T1000 (cell line): ENCODE measurements around the gene SLK.

Experiments
- DNase-seq: peaks from one replicate; lab custom pipeline; 2025; ENCODE audit warnings: mixed read lengths; lab: John Stamatoyannopoulos, UW

Gene SLK

DNA sequence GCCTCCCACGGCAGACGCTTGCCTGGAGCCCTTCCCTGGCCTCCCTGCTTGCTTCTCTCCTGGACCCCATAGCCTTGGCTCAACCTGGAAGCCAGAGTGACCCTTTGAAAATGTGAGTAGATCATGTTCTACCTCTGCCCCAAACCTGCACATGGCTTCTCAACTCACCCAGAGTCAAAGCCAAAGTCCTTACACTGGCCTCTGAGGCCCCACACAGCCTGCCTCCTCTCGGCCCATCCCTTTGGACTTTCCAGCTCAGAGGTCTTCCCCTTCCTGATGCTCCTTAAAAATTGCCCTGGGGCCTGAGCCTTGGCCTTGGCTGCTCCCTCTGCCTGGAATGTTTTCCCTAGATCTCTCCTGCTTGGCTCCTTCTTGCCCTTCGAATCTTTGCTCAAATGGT lies 86.3 kb downstream of the SLK start:
- no peak for DNase-seq

DNA sequence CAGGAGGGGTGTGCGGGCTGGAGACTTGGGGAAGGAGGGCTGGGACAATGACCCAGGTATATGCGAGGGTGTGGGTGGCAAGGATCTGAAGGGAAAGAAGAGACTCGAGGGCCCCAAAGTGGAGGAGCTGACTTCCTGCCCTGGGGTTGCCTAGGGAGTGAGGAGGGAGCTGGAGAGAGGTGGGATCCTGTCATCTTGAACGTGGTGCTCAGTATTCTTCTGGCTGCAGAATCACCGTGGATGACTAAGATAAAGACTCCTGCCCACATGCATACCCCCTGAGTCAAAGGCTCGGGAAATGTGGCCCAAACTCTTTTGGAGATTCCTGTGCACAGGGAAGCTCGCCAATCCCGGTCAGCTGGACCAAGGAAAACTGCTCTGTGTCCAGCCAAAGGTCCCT lies 87.5 kb downstream of the SLK start:
- DNase-seq: peak; percentile 67

DNA sequence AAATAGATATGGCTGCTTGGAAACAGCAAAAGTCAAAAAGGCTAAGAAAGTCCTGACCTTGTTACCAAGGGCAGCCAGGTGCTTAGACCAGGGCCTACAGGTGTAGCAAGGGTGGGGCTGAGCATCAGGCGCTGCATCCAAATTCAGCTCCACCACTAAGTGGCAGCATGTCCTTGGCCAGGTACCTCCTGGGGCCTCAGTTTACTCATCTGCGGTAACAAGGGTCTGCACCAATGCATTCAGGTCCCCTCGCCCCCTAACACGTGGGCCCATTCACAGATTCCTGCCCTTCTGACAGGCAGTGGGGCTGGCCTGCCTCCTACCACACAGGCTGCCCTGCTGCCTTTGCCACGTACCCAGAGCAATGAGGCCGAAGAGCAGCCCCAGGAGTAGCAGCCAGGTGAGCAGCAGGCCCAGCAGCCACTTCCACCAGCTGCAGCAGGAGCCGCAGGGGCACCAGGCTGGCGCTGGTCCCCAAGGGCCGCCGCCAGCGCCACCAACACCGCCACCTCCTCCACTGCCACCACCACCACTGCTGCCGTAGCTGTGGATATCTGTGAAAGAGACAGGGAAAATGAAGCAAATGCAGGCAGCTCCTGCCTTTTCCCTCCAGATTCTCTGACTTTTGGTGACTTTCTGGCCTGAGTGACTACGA lies 89.8 kb downstream of the SLK start:
- no peak for DNase-seq

DNA sequence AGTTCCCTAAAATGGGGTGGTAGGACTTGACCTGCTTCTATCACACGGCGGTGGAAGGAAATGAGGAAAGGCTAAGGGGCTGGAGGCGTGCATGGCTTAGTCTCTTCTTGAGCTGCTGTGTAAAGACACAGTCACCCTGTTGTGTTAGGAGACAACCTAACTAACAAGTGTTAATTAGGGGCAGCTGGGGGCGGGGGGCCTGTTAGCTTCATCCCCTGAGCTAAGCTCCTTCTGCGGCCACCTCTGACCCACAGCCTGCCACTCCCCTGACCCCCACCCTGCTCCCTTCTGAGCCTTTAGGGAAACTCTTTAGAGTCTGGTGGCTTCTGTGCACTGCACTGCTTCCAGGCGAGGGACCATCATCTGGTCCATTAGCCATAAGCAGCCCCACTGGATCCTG lies 90.8 kb downstream of the SLK start:
- no peak for DNase-seq

DNA sequence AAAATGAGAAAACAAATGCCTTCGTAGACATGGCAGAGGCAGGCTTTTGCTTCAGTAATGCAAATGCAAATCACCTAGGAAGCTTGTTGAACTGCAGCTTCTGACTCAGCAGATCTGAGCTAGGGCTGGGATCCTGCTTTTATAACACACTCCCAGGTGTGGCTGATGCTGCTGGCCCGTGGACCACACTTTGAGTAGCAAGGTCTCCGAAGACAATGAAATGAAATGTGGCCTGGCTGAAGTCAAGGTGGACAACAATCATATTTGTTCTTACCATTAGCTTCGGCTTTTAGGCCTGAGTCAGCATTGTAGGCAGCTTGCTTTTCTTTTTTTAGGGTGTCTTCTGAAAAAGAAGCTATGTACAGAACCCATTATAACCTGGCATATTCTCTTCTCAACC lies 92.4 kb downstream of the SLK start:
- DNase-seq: no peak

DNA sequence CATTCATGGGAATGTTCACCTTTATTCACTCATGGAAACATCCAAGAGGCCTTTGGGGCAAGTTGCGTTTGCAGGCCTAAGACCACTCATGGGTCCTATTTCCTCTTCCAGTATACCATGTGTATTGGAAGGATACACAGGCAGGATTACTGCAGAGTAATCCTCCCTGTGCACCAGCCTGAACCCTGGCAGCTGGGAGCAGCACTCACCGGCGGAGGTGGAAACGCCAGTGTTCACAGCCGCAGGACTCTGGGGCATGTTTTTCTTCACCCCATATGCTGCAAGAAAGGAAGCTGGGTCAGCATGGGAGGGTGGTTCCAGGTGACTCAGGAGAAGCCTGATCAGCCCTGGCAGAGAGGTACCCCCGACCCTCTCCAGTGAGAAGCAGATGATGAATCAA lies 94.3 kb downstream of the SLK start:
- no peak for DNase-seq

DNA sequence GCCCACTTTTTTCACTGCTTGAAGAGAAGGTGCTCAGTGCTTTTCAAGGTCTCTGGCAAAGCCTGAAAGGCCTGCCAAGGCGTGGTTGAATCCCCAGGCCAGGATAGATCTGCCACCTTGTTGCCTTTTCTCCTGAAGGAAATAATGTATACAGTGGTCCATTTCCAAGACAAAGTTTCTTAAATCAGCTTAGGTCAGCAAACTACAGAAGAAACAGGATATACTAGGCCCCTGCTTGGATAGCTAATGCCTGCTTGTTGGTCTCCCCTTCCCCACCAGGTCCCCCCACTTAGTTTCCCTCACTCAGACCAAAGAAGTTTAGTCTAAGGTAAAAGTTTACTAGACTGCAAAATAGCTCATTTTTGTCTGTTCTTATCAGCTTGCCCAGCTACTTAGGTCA lies 98.8 kb downstream of the SLK start:
- no peak for DNase-seq

DNA sequence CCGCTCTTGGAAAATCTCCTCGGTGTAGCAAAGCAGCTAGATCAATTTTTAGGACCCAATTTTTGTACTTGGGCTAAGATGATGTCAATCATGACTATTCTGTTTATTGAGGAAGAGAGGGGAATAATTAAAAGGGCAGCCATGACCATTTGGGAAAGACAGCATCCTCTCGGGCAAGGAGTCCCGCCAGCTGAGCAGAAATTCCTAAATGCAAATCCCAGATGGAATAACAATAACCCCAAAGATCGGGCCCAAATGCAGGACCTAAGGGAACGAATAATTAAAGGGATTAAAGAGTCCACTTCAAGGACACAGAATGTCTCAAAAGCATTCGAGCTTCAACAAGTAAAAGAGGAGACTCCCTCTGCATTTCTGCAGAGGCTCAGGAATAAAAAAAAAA lies 100.0 kb downstream of the SLK start:
- no peak for DNase-seq

DNA sequence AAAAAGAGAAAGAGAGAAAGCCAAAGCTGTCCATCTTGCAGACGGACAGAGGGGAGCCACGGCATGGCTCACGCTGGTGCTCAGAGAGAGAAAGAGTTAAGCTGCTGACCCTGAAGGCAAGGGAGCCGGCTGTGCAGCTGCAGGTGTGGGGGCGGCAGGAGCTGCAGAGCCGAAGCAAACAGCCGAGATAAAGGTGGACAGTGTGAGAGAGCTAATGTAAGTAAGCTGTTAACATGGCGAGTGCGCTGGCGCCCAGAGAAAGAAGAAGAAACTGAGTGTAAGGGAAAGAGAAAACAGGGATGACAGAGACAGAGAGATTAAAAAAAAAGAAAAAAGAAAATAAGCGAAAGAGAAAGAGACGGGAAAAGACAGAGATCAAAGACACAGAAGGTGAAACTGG lies 100.6 kb downstream of the SLK start:
- DNase-seq: no peak

DNA sequence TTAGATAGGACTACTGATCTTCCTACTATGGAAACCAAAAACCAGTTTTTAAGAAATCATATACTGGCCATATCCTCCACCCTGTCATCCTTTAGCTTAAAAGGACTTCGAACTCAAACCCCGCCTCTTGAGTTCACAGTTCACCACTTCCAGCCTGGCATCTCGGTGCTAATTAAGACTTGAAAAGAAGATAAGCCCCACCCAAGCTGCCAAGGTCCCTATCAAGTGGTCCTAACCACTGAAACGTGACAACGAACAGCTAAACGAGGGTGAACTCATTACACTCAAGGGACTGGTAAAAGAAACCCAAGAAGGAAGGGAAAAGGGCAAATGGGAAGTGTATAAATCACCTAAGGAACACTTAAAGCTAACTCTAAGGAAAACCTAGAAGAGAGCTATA lies 102.7 kb downstream of the SLK start:
- no peak for DNase-seq

DNA sequence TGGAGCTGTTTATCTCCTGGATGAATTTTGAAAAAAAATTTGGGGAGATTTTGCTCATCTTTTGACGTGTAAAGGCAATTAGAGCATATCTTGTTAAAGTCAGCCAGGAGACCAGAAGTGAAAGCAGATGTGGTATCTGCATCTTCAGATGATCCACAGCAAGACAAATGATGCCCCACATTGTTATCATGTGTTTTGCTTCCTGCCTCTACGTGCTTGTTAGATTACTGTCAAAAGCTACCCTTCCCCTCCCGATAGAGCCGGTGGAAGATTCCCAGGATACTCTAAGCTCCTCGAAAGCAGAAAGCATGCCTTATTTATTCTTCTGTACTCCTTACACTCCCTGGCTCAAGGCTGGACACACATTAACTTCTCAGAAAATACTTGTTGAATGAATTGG lies 105.8 kb downstream of the SLK start:
- no peak for DNase-seq

DNA sequence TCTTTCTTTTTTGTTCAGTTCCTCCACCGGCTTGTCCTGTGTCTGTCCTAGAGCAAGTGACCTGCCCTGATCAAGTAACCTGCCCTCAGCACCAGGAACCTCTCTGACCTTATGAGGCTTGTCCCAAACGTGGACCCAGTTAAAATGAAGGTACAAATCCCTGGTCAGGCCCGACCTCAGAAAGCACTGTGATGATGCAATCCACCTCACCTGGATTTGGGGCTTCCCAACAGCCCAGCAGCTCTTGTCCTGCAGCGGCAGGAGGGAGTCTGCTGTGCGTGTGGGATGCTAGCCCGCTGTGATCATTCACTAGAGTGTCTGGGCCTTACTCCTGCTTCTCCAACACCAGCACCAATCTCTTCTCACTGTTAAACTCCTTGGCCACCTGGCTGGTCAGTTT lies 107.6 kb downstream of the SLK start:
- DNase-seq: no peak

DNA sequence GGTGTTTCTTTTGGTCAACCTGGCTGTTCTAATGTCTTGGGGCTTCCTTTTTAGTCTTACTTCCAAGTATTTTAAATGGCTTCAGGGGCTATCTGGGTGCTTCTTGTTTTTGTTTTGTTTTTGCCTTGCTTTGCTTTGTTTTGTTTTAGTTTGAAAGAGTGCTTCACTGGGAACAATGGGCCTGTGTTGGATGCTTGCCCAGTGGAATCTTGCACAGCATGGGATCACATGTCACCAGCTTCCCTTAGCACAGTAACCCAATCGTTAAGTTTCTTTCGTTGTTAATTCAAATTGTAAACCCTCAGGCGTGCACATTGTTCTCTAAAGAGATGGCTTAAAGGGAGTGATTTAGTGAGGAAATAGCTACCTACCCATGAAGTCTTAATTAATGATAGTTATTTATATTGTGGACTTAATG lies 109.8 kb downstream of the SLK start:
- no peak for DNase-seq

DNA sequence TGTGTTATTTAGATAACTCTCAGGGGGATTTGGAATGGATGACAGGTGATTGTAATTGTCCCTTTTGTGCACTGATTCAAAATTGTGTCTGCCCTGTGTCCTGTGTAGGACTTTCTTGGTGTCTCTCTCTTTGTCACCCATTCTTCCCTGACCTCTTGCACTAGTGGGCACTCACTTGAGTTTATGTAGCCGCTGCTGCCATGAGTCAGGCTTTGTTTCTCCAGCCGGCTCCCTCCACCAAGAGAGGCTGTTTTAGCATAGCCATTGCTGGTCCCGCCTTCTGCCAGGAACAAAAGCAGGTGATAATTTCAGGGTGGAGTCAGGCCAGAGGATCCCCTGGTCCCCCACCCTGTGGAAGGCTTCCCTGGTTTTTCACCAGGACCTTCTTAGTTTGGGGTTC lies 110.3 kb downstream of the SLK start:
- no peak for DNase-seq

DNA sequence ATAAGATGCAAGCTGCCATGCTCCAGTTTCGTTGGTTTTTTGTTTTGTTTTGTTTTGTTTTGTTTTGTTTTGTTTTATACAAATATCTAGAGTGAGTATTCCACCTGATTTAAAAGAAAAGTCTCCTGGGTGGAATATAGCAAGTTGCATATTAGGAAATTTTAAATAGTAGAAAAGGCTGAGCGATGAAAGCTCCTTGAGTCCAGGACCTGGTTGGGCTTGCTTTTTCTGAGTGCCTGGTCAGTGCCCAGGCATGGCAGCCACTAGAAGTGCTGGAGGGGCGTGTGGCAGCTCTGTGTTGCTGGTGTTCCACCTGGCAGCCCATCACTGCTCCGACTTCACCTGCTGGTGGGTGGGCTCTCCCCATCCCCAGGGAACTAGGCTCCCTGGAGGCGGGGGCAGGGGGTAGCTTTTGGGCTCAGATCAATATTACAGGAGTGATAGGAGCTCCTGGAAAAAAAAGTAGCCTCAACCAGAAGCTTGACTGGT lies 110.8 kb downstream of the SLK start:
- no peak for DNase-seq
